Activated CD4-positive, alpha-beta T cell treated with anti-CD3 and anti-CD28 coated beads, Interleukin-2, amount 50 U/mL, for 24 hours (primary cell): ENCODE measurements around the gene CADPS2.

ENCODE experiments used
- DNase-seq, 2 donors: peaks; one replicate each; pipeline ENCODE4 v3.0.0-alpha.2; 2020; ENCODE audit warnings: low read depth in 1 of 2, low spot score in 1 of 2

CADPS2 gene

DNA sequence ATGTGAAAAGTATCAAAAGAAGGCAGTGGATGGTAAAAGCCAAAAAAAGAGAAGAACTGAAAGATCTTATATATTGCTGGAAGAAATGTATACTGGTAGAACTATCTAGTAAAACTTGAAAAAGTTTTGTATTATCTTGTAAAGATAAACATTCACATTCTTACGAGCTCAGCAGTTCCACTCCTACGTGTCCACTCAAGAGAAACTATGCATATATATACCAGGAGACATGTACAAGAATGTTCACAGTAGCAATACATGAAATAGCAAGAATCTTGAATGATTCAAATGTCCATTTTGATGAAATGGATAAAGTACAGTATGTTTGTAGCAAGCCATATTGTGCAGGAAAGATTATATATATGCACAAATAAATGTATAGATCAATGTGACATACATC lies 342.4 kb downstream of the CADPS2 start:
- no peak for DNase-seq

DNA sequence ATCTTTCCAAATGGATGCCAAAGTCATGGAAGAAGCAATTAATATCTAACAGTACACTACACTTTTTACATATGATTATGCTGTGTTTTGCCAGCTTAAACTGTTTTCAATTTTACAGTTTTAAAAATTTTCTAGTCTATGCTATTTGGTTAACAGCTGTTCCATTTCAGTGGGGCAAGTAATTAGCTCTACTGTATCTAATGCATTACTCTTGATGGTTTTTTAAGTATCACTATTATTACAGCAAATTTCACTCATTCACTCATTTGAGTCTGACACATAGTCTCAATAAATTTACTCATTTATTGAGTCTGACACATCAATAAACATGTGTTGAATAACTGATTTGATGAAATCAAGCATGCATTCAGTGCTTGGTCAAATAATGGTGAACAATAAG lies 343.1 kb downstream of the CADPS2 start:
- DNase-seq, result no peak

DNA sequence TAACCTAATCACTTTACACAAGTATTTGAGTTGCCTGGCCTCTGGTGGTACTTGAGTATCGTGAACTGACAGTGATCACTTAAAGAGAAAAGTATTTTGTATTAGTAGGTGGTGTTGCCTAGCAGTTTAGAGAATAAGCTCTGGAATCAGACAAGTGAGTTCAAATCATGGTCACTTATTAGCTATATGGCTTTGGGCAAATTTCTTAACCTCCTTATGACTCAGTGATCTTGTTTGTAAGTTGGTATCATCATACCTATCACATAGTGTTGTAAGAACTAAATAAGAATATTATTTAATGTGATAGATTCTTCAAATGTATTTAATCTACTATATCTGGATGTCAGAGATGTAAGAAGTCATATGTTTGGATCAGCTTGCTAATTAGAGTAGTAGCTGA lies 351.2 kb downstream of the CADPS2 start:
- DNase-seq, result no peak

- no peak for DNase-seq
Observed at GRCh38 chr7:122532406-122533269, 353.6 kb downstream of the CADPS2 start.

DNA sequence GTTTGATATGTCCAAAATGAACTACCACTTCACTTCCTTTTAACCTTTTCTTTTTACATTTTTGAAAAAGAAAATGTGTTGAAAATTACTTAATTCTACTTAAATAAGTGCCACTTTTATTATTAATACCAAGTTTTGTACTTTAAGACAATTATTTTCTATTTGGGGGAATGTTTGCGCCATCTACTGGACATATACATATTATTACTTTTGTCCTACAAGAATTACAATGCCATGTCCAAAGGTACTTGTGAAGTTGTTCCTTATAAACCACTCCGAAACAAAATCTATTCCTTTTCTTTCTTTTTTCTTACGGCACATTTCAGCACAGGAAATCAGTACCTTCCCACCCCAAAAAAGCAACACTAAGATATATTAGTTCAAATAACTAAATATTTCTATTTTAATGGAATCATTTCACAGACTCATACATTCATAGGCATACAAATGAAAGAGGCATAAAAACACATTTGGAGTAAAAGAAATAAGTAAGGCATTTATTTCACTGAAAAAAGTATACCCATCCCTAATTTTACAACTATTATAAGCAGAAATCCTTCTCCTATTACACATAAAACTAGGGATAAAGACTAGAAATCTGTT lies 357.3 kb downstream of the CADPS2 start:
- no peak for DNase-seq

DNA sequence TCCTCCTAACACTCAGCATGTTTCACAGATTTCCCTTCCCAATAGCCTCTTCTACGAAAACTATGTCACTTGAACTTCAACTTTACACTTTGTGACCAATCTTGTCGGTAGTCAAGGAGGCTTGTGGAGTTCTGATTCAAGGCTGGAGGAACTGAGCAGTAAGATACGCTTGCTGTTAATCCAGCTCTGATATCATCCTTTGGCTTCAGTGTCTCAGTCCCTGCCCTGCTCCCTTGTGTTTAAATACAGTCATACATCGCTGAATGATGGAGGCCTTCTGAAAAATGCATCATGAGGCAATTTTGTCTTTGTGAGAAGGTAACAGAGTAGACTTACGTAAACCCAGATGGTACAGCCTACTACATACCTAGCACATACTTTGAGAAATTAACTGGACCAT lies 360.9 kb downstream of the CADPS2 start:
- DNase-seq, result no peak

DNA sequence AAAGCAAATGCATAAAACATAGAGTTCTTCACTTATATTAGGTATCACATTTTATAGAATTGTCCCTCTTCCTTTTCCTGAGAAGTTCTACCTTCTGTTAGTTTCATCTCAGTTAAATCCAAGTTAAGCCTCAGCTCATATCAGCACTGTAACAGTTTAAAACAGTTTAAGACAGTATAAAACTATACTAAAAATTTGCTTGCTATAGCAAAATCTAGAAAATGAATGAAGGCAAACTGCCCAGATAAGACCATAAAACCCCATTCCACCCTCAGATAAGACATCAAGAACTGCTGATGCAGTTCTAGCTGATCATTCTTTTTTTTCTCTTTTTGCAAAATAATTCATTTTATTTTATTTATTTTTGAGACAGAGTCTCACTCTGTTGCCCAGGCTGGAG lies 364.5 kb downstream of the CADPS2 start:
- DNase-seq, result no peak

GRCh38 chr7:122520971-122521555 lies 365.2 kb downstream of the CADPS2 start:
- no peak for DNase-seq

DNA sequence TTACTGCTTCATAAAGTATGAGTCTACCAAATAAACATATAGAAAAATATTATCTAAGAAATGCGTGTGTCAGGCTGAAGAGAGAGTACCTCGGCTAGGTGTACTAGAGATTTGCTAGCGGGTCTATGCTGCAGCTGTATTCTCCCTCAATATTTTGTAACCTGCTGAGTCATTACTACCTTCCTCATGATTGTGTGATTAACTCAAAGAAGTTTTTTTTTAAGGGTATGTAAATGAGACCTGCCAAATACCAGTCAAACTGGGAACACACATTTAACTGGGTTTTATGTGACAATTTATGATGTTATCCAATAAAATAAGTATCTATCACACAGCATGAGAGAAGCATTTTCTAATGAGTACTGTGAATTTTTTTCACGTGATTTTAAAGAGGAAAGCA lies 367.8 kb downstream of the CADPS2 start:
- DNase-seq, result no peak

- no peak for DNase-seq
Observed at GRCh38 chr7:122517576-122517975, 368.7 kb downstream of the CADPS2 start.

DNA sequence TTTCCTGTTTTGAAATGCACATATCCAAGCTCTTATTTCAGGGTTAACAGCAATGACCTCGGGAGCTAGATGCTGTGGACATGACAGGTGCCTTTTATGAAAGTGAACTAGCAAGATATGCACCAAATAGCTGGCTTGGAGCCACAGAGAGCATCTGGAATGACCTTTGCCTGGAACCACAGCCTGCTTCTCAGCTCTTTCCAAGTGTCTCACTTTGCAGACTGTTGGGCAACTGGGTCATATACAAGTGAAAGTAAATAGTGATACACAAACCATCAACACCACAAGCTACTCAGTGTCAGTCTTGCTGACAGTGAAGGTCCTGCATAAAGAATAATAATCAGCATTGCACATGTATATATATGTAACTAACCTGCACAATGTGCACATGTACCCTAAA lies 370.9 kb downstream of the CADPS2 start:
- DNase-seq, result no peak

GRCh38 chr7:122511268-122511667 lies 375.0 kb downstream of the CADPS2 start:
- DNase-seq, result no peak

GRCh38 chr7:122507591-122507990 lies 378.7 kb downstream of the CADPS2 start:
- DNase-seq, result no peak

DNA sequence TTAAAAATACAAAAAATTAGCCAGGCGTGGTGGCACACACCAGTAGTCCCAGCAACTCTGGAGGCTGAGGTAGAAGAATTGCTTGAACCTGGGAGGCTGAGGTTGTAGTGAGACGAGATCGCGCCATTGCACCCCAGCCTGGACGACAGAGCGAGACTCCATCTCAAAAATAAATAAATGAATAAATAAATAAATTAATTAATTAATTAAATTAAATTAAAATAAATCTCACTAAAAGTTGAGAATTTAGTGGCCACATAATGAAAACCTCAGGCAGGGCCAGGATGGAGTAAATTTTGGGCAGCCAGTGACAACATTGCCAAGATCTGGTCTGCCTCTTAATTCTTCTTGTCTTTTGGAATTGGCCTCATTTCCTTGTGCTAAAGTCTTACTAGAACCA lies 394.3 kb downstream of the CADPS2 start:
- no peak for DNase-seq

DNA sequence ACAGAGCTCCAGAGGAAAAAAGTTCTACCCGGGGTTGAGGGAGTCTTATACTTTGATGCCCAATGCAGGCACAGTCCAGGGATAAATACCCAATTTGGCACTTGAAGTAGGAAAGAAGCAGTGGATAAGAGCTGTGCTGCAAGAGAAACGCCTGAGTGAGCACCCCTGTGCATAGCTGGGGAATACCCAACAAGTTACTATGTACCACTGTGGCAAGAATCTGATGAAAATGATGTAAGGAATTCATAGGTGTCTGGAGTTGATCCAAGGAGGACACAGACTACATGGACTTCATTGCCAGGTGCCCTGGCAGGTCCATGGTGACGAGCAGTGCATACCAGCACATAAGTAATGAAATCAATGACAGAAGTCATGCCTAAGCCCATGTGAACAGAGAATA lies 398.0 kb downstream of the CADPS2 start:
- no peak for DNase-seq

- DNase-seq, result no peak
Observed at GRCh38 chr7:122487131-122487530, 399.1 kb downstream of the CADPS2 start.

- DNase-seq, result no peak
Observed at GRCh38 chr7:122485856-122486255, 400.4 kb downstream of the CADPS2 start.

DNA sequence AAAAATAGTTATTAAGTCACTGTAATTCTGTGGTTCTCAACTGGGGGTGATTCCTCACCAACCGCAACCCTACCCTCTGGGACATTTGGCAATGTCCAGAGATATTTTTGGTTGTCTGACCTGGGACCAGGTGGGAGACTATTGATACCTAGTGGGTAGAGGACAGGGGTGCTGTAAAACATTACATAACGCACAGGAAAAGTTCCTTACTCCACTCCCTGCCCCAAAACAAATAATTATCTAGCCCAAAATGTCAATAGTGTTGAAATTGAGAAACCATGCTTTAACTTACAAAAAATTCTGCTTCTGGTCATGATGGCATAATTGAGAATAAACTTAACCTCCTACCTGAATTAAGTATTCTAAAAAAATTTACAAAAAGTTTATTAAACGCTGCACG lies 404.0 kb downstream of the CADPS2 start:
- DNase-seq, result no peak

- no peak for DNase-seq
Observed at GRCh38 chr7:122470859-122471258, 415.4 kb downstream of the CADPS2 start.

- no peak for DNase-seq
Observed at GRCh38 chr7:122468945-122469344, 417.3 kb downstream of the CADPS2 start.

- DNase-seq, result no peak
Observed at GRCh38 chr7:122467661-122468449, 418.4 kb downstream of the CADPS2 start.

- DNase-seq, result no peak
Observed at GRCh38 chr7:122465296-122465695, 421.0 kb downstream of the CADPS2 start.
